Measurements from ENCODE around the gene EEPD1. TPM values are rescaled to one million over a fixed set of nuclear protein-coding genes. Genes with fewer than 3 reads are reported as not detected.
A peak's percentile ranks its signal among the peaks of the same experiment; 100 is the strongest.

The EEPD1 gene
- total and polyA plus RNA-seq, 10 donors: 7.7 to 23.4 (median 14.6) TPM

GRCh38 chr7:36171503-36171902, 18.4 kb downstream of the EEPD1 start:
- H3K4me3 ChIP-seq: no peak overlapping the region
- H3K4me1 ChIP-seq: peaks cover 0 to 18% (median 8%) of the 10 kb centered on the region in 6 donors
- no peak overlapping the region for H3K27ac ChIP-seq
- TF ChIP-seq POLR2A (IDR thresholded peaks at IDR 0.05) (no peak), POLR2AphosphoS5 (IDR thresholded peaks at IDR 0.05) (no peak), CTCF (IDR thresholded peaks at IDR 0.05 in 8 of 11, conservative IDR thresholded peaks at IDR 0.05 in 3 of 11) (no peak)
- DNase-seq: no peak
- intact Hi-C loops (cut with DNase I; ENCODE audit: low total_unique reads): no loop called here
- no peaks in the 10 kb centered on the region for H3K9me3 ChIP-seq
- WGBS, 5 donors: 17 to 40% (median 24%) methylated on average over 2 of the region's 2 CpGs
- no peaks in the 10 kb centered on the region for H3K36me3 ChIP-seq
- H3K27me3 ChIP-seq (replicated peaks in 1 of 7): no peaks in the 10 kb centered on the region

DNA sequence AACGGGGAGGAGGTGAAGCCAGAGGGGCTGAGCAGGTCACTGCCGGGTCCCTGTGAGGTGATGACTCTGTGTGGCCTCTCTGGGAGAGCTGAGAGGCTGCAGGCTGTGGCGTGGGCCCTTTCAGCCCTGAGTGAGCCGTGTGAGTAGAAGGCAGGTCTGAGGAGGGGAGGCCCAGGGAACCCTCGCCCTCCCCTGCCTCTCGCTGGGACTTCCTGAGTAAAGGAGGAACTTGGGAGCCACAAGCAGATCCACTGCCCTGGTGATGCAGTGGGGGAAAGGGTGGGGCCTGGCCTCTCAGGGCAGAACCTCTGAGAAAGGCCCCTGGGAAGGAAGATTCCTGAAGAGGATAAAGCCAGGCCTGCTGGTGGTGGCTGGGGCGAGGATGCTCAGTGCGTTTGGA, 22.8 kb downstream of the EEPD1 start:
- peak overlapping the region in 7 of 8 donors; percentile 10 to 76 (median 56) for H3K27ac ChIP-seq
- no peaks in the 10 kb centered on the region for H3K27me3 ChIP-seq (replicated peaks in 1 of 7)
- H3K4me1 ChIP-seq: peaks cover 0 to 39% (median 16%) of the 10 kb centered on the region in 6 donors
- TF ChIP-seq CTCF (IDR thresholded peaks at IDR 0.05 in 8 of 11, conservative IDR thresholded peaks at IDR 0.05 in 3 of 11) (no peak), POLR2AphosphoS5 (IDR thresholded peaks at IDR 0.05) (peak; percentile 35 to 57 (median 52)), POLR2A (IDR thresholded peaks at IDR 0.05) (no peak)
- intact Hi-C loops (cut with DNase I; ENCODE audit: low total_unique reads): no loop called here
- H3K4me3 ChIP-seq: peak overlapping the region in 1 of 8 donors; percentile 17
- no peaks in the 10 kb centered on the region for H3K36me3 ChIP-seq
- H3K9me3 ChIP-seq: no peaks in the 10 kb centered on the region
- 34 to 44% (median 38%) methylated on average over 6 to 8 of the region's 8 CpGs for WGBS, 5 donors
- peak; percentile 87 for DNase-seq

GRCh38 chr7:36176697-36177096, 23.6 kb downstream of the EEPD1 start:
- Histone ChIP-seq H3K4me1 (peaks cover 0 to 39% (median 14%) of the 10 kb centered on the region in 6 donors), H3K4me3 (no peak overlapping the region), H3K9me3 (no peaks in the 10 kb centered on the region), H3K36me3 (no peaks in the 10 kb centered on the region), H3K27ac (peak overlapping the region in 1 of 8 donors; percentile 76), H3K27me3 (replicated peaks in 1 of 7) (no peaks in the 10 kb centered on the region)
- no peak for DNase-seq
- intact Hi-C loops (cut with DNase I; ENCODE audit: low total_unique reads): no loop called here
- TF ChIP-seq POLR2A (IDR thresholded peaks at IDR 0.05) (no peak), POLR2AphosphoS5 (IDR thresholded peaks at IDR 0.05) (no peak), CTCF (IDR thresholded peaks at IDR 0.05 in 8 of 11, conservative IDR thresholded peaks at IDR 0.05 in 3 of 11) (no peak)
- 72 to 79% (median 74%) methylated on average over 4 of the region's 4 CpGs for WGBS, 5 donors

DNA sequence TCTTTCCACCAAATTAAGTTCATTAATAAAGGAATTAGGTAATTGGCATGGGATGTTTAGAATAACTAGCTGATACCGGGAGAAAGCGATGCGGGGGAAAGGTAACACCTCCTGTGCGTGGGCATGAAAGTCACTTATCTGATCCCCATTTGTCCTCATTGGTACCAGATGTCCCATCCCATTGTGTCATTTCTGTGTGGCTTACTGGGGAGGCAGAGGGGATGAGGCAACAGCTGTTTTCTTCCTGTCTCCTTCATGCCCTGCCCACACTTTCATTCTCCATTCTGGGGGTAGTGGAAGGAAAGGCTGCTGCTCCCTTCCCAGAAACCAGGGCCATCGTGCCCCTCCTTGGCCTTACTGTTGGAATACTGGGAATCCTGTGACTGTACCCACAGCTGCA, 27.1 kb downstream of the EEPD1 start:
- no peak for DNase-seq
- 65 to 85% (median 70%) methylated on average over 5 of the region's 5 CpGs for WGBS, 5 donors
- TF ChIP-seq POLR2AphosphoS5 (IDR thresholded peaks at IDR 0.05): no peak
- no peak for TF ChIP-seq CTCF (IDR thresholded peaks at IDR 0.05 in 8 of 11, conservative IDR thresholded peaks at IDR 0.05 in 3 of 11)
- no peak for TF ChIP-seq POLR2A (IDR thresholded peaks at IDR 0.05)
- intact Hi-C loops (cut with DNase I; ENCODE audit: low total_unique reads): no loop called here
- Histone ChIP-seq H3K9me3 (no peaks in the 10 kb centered on the region), H3K4me3 (no peak overlapping the region), H3K27ac (peak overlapping the region in 1 of 8 donors; percentile 37), H3K4me1 (peaks cover 0 to 48% (median 13%) of the 10 kb centered on the region in 6 donors), H3K36me3 (no peaks in the 10 kb centered on the region), H3K27me3 (replicated peaks in 1 of 7) (no peaks in the 10 kb centered on the region)

All from spleen (tissue), 11 donors.